SJCRH30 (cell line): ENCODE data around the gene CCT7. TPM values are rescaled to one million over a fixed set of nuclear protein-coding genes. Genes with fewer than 3 reads are reported as not detected.

Source experiments
- DNase-seq, 2 experiments: peaks; one replicate each; pipeline ENCODE4 v3.0.0-alpha.2; 2015 to 2020
- H3K27ac ChIP-seq: fragments of 250-450 bp; sonication (Bioruptor Pico); 2 replicates; pipeline ENCODE4 v1.5.1; 2020; ENCODE audit warnings: mild to moderate bottlenecking, moderate library complexity
- H3K27me3 ChIP-seq: fragments of 250-450 bp; sonication (Bioruptor Pico); 2 replicates; pipeline ENCODE4 v1.5.1; 2020; ENCODE audit warnings: mild to moderate bottlenecking, moderate library complexity
- H3K36me3 ChIP-seq: fragments of 250-450 bp; sonication (Bioruptor Pico); 2 replicates; pipeline ENCODE4 v1.5.1; 2020; ENCODE audit warnings: mild to moderate bottlenecking, moderate library complexity
- H3K4me1 ChIP-seq: fragments of 250-450 bp; sonication (Bioruptor Pico); 2 replicates; pipeline ENCODE4 v1.5.1; 2020; ENCODE audit warnings: mild to moderate bottlenecking, moderate library complexity
- H3K4me3 ChIP-seq: fragments of 250-450 bp; sonication (Bioruptor Pico); 2 replicates; pipeline ENCODE4 v1.5.1; 2020; ENCODE audit warnings: mild to moderate bottlenecking, moderate library complexity
- H3K9me3 ChIP-seq: fragments of 250-450 bp; sonication (Bioruptor Pico); replicated peaks from 2 replicates; pipeline ENCODE4 v1.5.1; 2020; ENCODE audit warnings: mild to moderate bottlenecking, moderate library complexity
- total RNA-seq: library from RNA; depleted of rRNA; stranded (reverse); fragments of >200 nt; shearing (Covaris generic); gene quantifications from 2 replicates; pipeline ENCODE4 v1.2.3, GENCODE V29; 2014; rRNA removed

The CCT7 gene
- total RNA-seq, 1 experiment from 2014 or later, result 815 TPM

GRCh38 chr2:73297151-73297559, 63.0 kb downstream of the CCT7 start:
- no peaks in the 10 kb centered on the region; the same call in 1 of the 2 replicates for H3K27me3 ChIP-seq
- H3K4me1 ChIP-seq, result peaks cover 2% of the 10 kb centered on the region
- H3K9me3 ChIP-seq, result no peaks in the 10 kb centered on the region; the same call in none of the 2 replicates
- peak; percentile 65 to 78 for DNase-seq
- no peaks in the 10 kb centered on the region for H3K36me3 ChIP-seq
- H3K4me3 ChIP-seq, result no peak overlapping the region
- no peak overlapping the region for H3K27ac ChIP-seq

- H3K27me3 ChIP-seq, result no peaks in the 10 kb centered on the region; the same call in 1 of the 2 replicates
- no peaks in the 10 kb centered on the region for H3K36me3 ChIP-seq
- no peak overlapping the region for H3K4me3 ChIP-seq
- no peaks in the 10 kb centered on the region; the same call in none of the 2 replicates for H3K9me3 ChIP-seq
- peak; percentile 42 to 53 for DNase-seq
- H3K4me1 ChIP-seq, result peaks cover 2% of the 10 kb centered on the region
- H3K27ac ChIP-seq, result no peak overlapping the region
Measured at GRCh38 chr2:73297586-73297985, 63.5 kb downstream of the CCT7 start.

GRCh38 chr2:73300926-73301325, 66.8 kb downstream of the CCT7 start:
- H3K9me3 ChIP-seq, result no peaks in the 10 kb centered on the region; the same call in 1 of the 2 replicates
- DNase-seq, result no peak
- no peak overlapping the region for H3K27ac ChIP-seq
- no peaks in the 10 kb centered on the region for H3K36me3 ChIP-seq
- H3K4me1 ChIP-seq, result peaks cover 2% of the 10 kb centered on the region
- peaks cover 10% of the 10 kb centered on the region; the same call in 1 of the 2 replicates for H3K27me3 ChIP-seq
- H3K4me3 ChIP-seq, result no peak overlapping the region

- Histone ChIP-seq H3K9me3 (no peaks in the 10 kb centered on the region; the same call in 1 of the 2 replicates), H3K36me3 (no peaks in the 10 kb centered on the region), H3K27ac (no peak overlapping the region), H3K27me3 (peaks cover 10% of the 10 kb centered on the region; the same call in 1 of the 2 replicates), H3K4me3 (no peak overlapping the region), H3K4me1 (peaks cover 2% of the 10 kb centered on the region)
- DNase-seq, result no peak
Measured at GRCh38 chr2:73301636-73302035, 67.5 kb downstream of the CCT7 start.

Other genes starting within 250 kb of the CCT7 start
- gene SFXN5, start 162.6 kb upstream of the CCT7 start, total RNA-seq, result 17.0 and 20.5 TPM in 2 replicates
- gene RAB11FIP5, start 121.4 kb upstream of the CCT7 start, total RNA-seq, result 7.9 and 8.1 TPM in 2 replicates
- gene NOTO, start 31.7 kb upstream of the CCT7 start, total RNA-seq, result not detected in 2 replicates
- 40.2 and 44.4 TPM in 2 replicates for gene SMYD5, start 20.1 kb upstream of the CCT7 start, total RNA-seq
- gene PRADC1, start 1.1 kb upstream of the CCT7 start, total RNA-seq, result 28.9 and 42.0 TPM in 2 replicates
- 12.0 and 14.2 TPM in 2 replicates for gene FBXO41, start 50.2 kb downstream of the CCT7 start, total RNA-seq
- gene EGR4, start 59.2 kb downstream of the CCT7 start, total RNA-seq, result not detected in 2 replicates
- gene ALMS1, start 151.5 kb downstream of the CCT7 start, total RNA-seq, result 63.8 and 72.8 TPM in 2 replicates